SK-N-MC (cell line): Measurements from ENCODE around the gene ATG9B.

Experiments
- EZH2 ChIP-seq: fragments of 200-600 bp; sonication (generic); IDR thresholded peaks from one replicate; pipeline ENCODE4 v1.6.1; 2017; ENCODE audit warnings: antibody characterized with exemption
- FOXP2 ChIP-seq: optimal IDR thresholded peaks from 2 replicates; pipeline ENCODE3; 2011; ENCODE audit warnings: mild to moderate bottlenecking, moderate library complexity; ENCODE audit not compliant: insufficient read depth; ENCODE audit errors: extremely low read length, control extremely low read depth
- POLR2AphosphoS5 ChIP-seq: IDR thresholded peaks from 2 replicates; pipeline ENCODE4 v1.6.1; 2012; ENCODE audit warnings: mild to moderate bottlenecking, low read depth, low read length, borderline replicate concordance

GRCh38 chr7:151001546-151001945, 22.7 kb downstream of the ATG9B start:
- TF ChIP-seq EZH2 (no peak), POLR2AphosphoS5 (no peak), FOXP2 (no peak)
